ENCODE data around the gene ZNF774.
"Not testable (repeated sequence)": the region's sequence is repeated elsewhere in the genome, so short reads cannot be mapped to it uniquely, and the experiment has no call there.

The ZNF774 gene

GRCh38 chr15:90347431-90348065 lies 4.5 kb upstream of the ZNF774 start:
- DNase-seq, result not testable (repeated sequence)

- DNase-seq, result no peak
Observed at GRCh38 chr15:90348456-90348855, 3.6 kb upstream of the ZNF774 start.

- DNase-seq, result no peak
Observed at GRCh38 chr15:90349072-90349471, 3.0 kb upstream of the ZNF774 start.

DNA sequence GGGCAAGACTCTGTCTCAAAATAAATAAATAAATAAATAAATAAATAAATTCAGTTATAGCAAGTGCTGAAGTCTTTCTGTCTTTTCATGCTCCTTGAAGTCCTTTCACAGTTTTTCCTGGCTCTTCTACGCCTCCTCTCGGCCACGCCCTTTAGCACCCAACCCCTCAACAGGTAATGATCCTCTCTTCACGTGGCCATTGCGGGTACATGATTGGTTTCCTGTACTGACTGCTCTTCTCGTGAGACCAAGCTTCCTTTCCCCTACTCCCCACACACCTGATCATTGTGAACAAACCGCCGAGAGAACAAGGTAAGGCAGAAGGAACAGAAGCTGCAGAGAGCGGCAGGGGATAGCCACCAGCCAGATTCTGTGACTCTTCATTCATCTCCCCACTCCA lies 2.3 kb upstream of the ZNF774 start:
- no peak for DNase-seq

- no peak for DNase-seq
Observed at GRCh38 chr15:90351479-90352106, 491 bp upstream of the ZNF774 start.

- no peak for DNase-seq
Observed at GRCh38 chr15:90354986-90355385, 2.9 kb downstream of the ZNF774 start.

GRCh38 chr15:90358124-90359033 lies 6.3 kb downstream of the ZNF774 start:
- DNase-seq, result peak; percentile 22

DNA sequence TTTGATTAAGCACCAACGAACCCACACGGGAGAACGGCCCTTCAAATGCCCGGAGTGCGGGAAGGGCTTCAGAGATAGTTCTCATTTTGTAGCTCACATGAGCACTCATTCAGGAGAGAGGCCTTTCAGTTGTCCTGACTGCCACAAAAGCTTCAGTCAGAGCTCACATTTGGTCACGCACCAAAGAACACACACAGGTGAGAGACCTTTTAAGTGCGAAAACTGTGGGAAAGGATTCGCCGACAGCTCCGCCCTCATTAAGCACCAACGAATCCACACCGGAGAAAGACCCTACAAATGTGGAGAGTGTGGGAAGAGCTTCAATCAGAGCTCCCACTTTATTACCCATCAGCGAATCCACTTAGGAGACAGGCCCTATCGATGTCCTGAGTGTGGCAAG lies 8.7 kb downstream of the ZNF774 start:
- DNase-seq, result no peak

GRCh38 chr15:90362936-90363212 lies 10.8 kb downstream of the ZNF774 start:
- no peak for DNase-seq

- DNase-seq, result no peak
Observed at GRCh38 chr15:90364251-90364650, 12.2 kb downstream of the ZNF774 start.

GRCh38 chr15:90365414-90366055 lies 13.5 kb downstream of the ZNF774 start:
- DNase-seq, result no peak

DNA sequence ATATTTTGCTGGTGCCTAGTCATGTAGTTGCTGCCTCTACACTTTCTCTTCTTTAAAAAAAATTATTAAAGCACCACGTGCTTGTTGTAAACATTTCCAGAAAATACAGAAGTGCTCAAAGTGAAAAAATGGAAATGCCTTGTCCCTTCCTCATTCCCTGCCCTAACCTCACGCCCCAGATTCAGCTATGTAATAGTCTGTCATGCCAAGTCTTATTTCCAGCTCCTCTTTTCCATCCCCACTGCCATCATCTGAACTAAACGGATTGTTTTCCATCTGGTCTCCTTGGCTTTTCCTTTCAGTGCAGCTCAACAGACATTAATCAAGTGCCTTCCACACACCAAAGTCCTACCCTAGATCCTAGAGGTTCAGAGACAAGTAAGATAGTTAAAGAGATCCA lies 15.5 kb downstream of the ZNF774 start:
- no peak for DNase-seq

- DNase-seq, result no peak
Observed at GRCh38 chr15:90375071-90375470, 23.0 kb downstream of the ZNF774 start.

DNA sequence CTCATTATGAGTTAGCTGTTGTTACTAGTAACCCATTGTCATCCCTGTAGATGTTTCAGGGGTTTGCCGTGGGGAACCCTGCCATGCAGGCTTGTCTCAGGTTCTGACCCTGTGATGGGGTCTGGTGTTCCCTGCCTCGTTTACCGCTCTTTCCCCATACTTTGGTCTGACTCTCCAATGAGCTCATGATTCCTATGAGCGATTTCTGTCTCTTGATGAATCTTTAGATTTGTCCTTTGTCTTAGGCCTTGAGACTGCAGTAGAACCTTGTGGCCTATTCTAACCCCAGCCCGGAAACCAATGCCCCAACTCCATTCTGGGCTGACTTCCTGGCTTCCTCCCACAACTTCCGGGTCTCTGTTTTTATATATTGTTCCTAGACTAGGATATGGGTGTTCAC lies 24.7 kb downstream of the ZNF774 start:
- peak; percentile 44 for DNase-seq

DNA sequence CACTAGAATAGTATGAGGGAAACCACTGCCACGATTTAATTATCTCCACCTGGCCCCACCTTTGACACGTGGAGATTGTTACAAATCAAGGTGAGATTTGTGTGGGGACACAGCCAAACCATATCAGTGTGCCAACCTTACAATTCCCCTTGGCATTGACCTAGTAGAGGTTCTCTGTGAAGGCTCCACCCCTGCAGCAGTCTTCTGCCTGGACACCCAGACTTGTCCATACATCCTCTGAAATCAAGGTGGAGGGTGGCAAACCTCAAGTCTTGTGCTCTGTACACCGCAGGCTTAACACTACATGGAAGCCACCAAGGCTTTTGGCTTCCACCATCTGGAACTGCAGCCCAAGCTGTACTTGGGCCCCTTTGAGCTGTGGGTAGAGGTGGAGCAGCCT lies 27.2 kb downstream of the ZNF774 start:
- DNase-seq, result no peak

DNA sequence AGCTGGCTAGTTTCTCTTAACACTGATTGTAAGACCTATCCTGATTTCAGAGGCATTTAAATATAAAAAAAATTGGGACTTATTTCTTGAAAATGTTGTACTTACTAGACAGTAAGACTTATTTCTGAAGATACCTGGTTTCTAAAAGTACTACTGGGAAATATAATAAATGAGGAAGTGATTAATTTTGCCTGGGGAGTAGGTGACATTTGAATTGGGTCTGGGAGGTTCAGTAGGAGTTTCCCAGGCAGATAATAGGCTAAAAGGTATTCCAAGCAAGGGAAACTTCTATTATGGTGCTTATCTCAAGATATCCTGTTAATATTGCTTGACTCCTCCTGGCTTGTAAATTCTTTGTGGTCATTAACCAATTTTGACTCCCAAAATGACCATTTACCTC lies 29.4 kb downstream of the ZNF774 start:
- DNase-seq, result no peak

GRCh38 chr15:90382320-90382719 lies 30.2 kb downstream of the ZNF774 start:
- no peak for DNase-seq

DNA sequence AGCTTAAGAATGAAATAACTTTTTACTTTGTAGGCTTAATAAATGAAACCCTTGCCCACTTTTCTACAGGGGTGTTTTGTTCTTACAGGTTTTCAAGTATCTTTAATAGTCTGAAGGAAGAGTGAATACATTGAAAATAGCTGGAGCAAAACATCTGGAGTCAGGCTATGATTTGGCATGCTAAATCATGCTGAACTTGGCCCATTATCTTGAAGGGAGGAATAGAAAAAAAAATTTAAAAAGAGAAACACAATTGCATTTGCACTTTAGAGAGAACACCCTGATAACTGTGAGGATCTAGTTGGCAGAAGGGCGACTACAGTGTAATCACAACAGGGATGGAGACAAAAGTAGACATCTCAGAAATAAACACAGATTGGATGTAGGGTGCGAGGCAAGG lies 34.1 kb downstream of the ZNF774 start:
- DNase-seq, result no peak

- peak; percentile 98 for DNase-seq
Observed at GRCh38 chr15:90387534-90388461, 35.7 kb downstream of the ZNF774 start, which contains the start of gene IQGAP1. TSS of gene IQGAP1 (plus strand) at chr15:90388242. CDS start at chr15:90388342, 100 bp downstream.

GRCh38 chr15:90388462-90389380 lies 36.6 kb downstream of the ZNF774 start:
- DNase-seq, result peak; percentile 54

GRCh38 chr15:90389513-90389912 lies 37.4 kb downstream of the ZNF774 start:
- DNase-seq, result no peak
